Retinal pigment epithelial cell (primary cell): ENCODE results near the gene PARK7.
A peak's percentile ranks its signal among the peaks of the same experiment; 100 is the strongest.

ENCODE experiments used
- DNase-seq: peaks from one replicate; pipeline ENCODE4 v3.0.0-alpha.2; 2010; ENCODE audit warnings: low read depth
- H3K4me3 ChIP-seq: 2 replicates; pipeline ENCODE4 v1.5.1; 2011; ENCODE audit warnings: mild to moderate bottlenecking, low read length, control low read depth, moderate library complexity
- TF ChIP-seq, protein P1 (sequence below): conservative IDR thresholded peaks from 2 replicates; pipeline ENCODE4 v1.5.1; 2011; ENCODE audit warnings: low read depth, low read length, control low read depth, inconsistent platforms

The PARK7 gene

GRCh38 chr1:7970246-7970645 lies 8.7 kb downstream of the PARK7 start:
- H3K4me3 ChIP-seq = no peak overlapping the region
- TF ChIP-seq, protein P1, sequence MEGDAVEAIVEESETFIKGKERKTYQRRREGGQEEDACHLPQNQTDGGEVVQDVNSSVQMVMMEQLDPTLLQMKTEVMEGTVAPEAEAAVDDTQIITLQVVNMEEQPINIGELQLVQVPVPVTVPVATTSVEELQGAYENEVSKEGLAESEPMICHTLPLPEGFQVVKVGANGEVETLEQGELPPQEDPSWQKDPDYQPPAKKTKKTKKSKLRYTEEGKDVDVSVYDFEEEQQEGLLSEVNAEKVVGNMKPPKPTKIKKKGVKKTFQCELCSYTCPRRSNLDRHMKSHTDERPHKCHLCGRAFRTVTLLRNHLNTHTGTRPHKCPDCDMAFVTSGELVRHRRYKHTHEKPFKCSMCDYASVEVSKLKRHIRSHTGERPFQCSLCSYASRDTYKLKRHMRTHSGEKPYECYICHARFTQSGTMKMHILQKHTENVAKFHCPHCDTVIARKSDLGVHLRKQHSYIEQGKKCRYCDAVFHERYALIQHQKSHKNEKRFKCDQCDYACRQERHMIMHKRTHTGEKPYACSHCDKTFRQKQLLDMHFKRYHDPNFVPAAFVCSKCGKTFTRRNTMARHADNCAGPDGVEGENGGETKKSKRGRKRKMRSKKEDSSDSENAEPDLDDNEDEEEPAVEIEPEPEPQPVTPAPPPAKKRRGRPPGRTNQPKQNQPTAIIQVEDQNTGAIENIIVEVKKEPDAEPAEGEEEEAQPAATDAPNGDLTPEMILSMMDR = no peak
- DNase-seq = no peak

- no peak overlapping the region for H3K4me3 ChIP-seq
- no peak for DNase-seq
- TF ChIP-seq, protein P1 = no peak
These were observed 9.5 kb downstream of the PARK7 start for GRCh38 chr1:7971024-7971423.

DNA sequence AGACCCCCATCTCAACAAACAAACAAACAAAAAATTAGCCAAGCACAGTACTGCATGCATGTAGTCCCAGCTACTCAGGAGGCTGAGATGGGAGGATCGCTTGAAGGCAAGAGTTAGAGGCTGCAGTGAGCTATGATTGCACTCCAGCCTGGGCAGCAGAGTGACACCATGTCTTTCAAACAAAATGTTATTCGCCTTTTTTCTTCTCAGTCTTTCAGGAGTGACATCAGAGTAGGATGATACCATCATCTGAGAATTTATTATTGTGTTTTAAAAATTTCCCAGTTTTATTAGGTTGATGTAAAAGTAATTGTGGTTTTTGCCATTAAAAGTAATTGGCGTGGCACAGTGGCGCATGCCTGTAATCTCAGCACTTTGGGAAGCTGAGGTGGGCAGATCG lies 10.8 kb downstream of the PARK7 start:
- TF ChIP-seq, protein P1 = no peak
- DNase-seq = no peak
- no peak overlapping the region for H3K4me3 ChIP-seq

GRCh38 chr1:7973086-7973485 lies 11.6 kb downstream of the PARK7 start:
- DNase-seq = no peak
- no peak overlapping the region for H3K4me3 ChIP-seq
- TF ChIP-seq, protein P1 = no peak

GRCh38 chr1:7975212-7975865 lies 13.8 kb downstream of the PARK7 start:
- peak; percentile 38 for DNase-seq
- no peak overlapping the region for H3K4me3 ChIP-seq
- TF ChIP-seq, protein P1 = peak; percentile 98

- H3K4me3 ChIP-seq = no peak overlapping the region
- no peak for DNase-seq
- TF ChIP-seq, protein P1 = no peak
These were observed 19.5 kb downstream of the PARK7 start for GRCh38 chr1:7980984-7981383.

GRCh38 chr1:7983086-7983778 lies 21.7 kb downstream of the PARK7 start:
- TF ChIP-seq, protein P1 = no peak
- no peak for DNase-seq
- H3K4me3 ChIP-seq = no peak overlapping the region
